ENCODE results near the gene RBM33. TPM values are rescaled to one million over a fixed set of nuclear protein-coding genes. Genes with fewer than 3 reads are reported as not detected.

RBM33 gene
- total RNA-seq, 2 experiments from 2014 or later: 73.7 to 84.8 TPM

DNA sequence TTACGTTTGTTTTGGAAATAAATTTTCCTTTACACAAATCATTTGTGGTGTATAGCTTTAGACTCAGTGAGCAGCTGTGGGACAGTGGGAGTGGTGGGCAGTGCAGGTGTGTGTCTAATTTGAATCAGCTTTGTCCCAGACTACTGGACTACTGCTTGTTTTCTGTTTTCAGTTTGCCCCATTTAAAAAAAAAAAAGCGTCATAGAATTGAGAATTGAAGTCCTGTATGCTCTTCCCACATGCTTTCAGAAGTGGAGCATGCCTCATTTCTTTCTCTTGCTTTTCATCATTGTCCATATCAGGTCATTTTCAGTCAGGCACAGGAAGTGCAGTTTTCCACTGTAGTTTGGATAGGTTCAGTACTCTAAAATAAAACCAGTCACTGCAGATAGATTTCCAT lies 101.7 kb downstream of the RBM33 start:
- peaks cover 66% of the 10 kb centered on the region for H3K4me1 Mint-ChIP-seq (ENCODE audit: low read depth)
- CTCF ChIA-PET: interaction anchor here (1.0 to 3.3 kb wide), 3 partner anchors 16 to 147 kb away, joined by 3 to 19 read pairs (median 15); no protein-coding TSS in a partner anchor
- DNase-seq (no peak), ATAC-seq (peak; percentile 52)
- H3K4me3 Mint-ChIP-seq: no peak overlapping the region
- H3K27me3 Mint-ChIP-seq: no peaks in the 10 kb centered on the region
- intact Hi-C loops (cut with micrococcal nuclease): no loop called here
- TF ChIP-seq, protein P1, sequence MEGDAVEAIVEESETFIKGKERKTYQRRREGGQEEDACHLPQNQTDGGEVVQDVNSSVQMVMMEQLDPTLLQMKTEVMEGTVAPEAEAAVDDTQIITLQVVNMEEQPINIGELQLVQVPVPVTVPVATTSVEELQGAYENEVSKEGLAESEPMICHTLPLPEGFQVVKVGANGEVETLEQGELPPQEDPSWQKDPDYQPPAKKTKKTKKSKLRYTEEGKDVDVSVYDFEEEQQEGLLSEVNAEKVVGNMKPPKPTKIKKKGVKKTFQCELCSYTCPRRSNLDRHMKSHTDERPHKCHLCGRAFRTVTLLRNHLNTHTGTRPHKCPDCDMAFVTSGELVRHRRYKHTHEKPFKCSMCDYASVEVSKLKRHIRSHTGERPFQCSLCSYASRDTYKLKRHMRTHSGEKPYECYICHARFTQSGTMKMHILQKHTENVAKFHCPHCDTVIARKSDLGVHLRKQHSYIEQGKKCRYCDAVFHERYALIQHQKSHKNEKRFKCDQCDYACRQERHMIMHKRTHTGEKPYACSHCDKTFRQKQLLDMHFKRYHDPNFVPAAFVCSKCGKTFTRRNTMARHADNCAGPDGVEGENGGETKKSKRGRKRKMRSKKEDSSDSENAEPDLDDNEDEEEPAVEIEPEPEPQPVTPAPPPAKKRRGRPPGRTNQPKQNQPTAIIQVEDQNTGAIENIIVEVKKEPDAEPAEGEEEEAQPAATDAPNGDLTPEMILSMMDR (IDR thresholded peaks at IDR 0.05): no peak
- H3K36me3 Mint-ChIP-seq (ENCODE audit: low read depth): peaks cover 54% of the 10 kb centered on the region
- H3K9me3 Mint-ChIP-seq: no peaks in the 10 kb centered on the region
- POLR2A ChIA-PET: no interaction called here
- H3K27ac Mint-ChIP-seq: peak overlapping the region; percentile 48

DNA sequence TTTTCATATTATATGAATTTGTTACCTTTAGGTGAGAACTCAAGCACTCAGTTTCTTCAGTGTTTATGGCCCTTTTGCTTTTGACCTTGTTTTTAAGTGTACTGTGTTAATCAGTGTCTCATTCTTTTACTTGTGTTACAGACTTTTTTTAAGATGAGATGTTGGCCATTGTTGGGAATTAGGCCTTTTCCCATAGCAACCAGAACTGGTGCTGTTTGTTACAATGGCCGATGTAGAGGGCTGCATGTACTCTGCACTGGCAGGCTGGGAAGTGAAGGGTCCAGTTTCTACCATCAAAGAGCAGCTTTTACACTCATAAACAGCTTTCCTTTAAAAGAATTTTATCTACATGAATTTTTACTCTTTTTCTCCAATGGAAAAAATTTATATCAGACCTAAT lies 102.7 kb downstream of the RBM33 start:
- no peaks in the 10 kb centered on the region for H3K9me3 Mint-ChIP-seq
- no peaks in the 10 kb centered on the region for H3K27me3 Mint-ChIP-seq
- no peak for DNase-seq
- no peak for ATAC-seq
- H3K27ac Mint-ChIP-seq: no peak overlapping the region
- POLR2A ChIA-PET: no interaction called here
- H3K4me3 Mint-ChIP-seq: no peak overlapping the region
- peaks cover 68% of the 10 kb centered on the region for H3K4me1 Mint-ChIP-seq (ENCODE audit: low read depth)
- peaks cover 51% of the 10 kb centered on the region for H3K36me3 Mint-ChIP-seq (ENCODE audit: low read depth)
- CTCF ChIA-PET: interaction anchor here (1.1 to 2.5 kb wide), 2 partner anchors 17 to 21 kb away, joined by 3 to 19 read pairs; no protein-coding TSS in a partner anchor
- intact Hi-C loops (cut with micrococcal nuclease): no loop called here
- TF ChIP-seq, protein P1 (IDR thresholded peaks at IDR 0.05): no peak

DNA sequence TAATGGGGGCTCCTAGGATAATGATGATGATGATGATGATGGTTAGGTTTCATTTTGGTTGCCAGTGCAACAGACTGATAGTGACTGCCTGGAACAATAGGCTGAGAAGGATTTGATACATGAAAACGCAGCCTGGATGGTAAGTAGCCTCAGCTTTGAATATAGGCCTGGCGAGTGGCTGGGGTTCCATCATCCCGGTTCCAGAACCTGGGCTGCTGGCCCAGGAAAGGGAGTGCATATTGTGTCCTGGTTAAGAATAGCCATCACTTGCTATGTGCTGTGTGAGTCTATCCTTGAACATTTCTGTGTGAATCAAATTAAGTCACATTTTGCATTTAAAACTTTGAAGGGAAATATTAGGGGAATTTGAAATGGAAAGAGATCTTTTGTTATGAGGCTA lies 105.1 kb downstream of the RBM33 start:
- ATAC-seq: no peak
- no peaks in the 10 kb centered on the region for H3K9me3 Mint-ChIP-seq
- H3K27me3 Mint-ChIP-seq: no peaks in the 10 kb centered on the region
- DNase-seq: no peak
- H3K36me3 Mint-ChIP-seq (ENCODE audit: low read depth): peaks cover 48% of the 10 kb centered on the region
- H3K27ac Mint-ChIP-seq: no peak overlapping the region
- intact Hi-C loops (cut with micrococcal nuclease): no loop called here
- H3K4me1 Mint-ChIP-seq (ENCODE audit: low read depth): peaks cover 84% of the 10 kb centered on the region
- TF ChIP-seq, protein P1 (IDR thresholded peaks at IDR 0.05): no peak
- POLR2A ChIA-PET: no interaction called here
- CTCF ChIA-PET: interaction anchor here (3.6 kb wide), 1 partner anchor 18 kb away, joined by 12 read pairs; no protein-coding TSS in a partner anchor
- H3K4me3 Mint-ChIP-seq: no peak overlapping the region

DNA sequence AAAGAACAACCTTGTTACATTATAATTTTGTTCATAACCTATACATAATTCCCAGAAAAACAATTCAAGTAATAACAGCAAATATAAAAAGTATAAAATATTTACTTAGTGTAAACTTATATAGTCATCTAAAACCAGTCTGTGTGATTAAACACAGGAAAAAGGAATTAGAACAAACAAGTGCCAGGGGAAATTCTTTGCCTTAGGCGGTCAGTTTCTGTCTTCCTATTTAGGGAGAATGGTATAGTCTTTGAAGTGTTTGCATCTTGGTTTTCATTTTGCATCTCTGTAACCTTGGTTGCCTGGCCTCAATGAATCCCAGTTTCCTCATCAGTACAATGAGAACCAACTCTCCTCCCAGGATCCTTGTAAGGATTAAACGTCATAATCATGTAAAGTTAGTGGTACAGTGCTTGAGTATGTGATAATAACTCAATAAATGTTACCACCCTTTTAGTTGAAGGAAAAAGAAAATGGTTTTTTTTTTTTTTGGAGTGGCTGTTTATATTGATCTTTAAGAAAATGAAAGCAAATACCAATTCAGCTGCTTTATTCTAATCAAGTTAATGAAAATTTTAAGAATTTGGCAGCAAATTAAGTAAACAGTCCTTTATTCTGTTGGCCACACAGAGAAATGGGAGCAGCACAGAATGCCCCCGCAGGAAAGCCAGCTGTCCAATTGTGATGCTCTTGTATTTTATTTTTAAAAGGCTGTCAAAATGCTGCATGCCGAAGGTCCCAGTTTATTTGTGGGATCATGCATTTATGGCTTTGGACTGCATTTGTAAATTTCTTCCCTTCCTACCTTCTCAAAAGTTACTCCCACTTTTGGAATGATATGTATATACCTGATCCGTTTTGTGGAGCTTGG lies 106.0 kb downstream of the RBM33 start:
- Mint-ChIP-seq H3K4me1 (ENCODE audit: low read depth) (peaks cover 85% of the 10 kb centered on the region), H3K27ac (no peak overlapping the region), H3K4me3 (no peak overlapping the region), H3K36me3 (ENCODE audit: low read depth) (peaks cover 42% of the 10 kb centered on the region), H3K9me3 (no peaks in the 10 kb centered on the region), H3K27me3 (no peaks in the 10 kb centered on the region)
- ATAC-seq: no peak
- DNase-seq: no peak
- TF ChIP-seq, protein P1 (IDR thresholded peaks at IDR 0.05): no peak
- ChIA-PET POLR2A (no interaction called here), CTCF (interaction anchor here (0.8 to 3.6 kb wide), 4 partner anchors 12 to 151 kb away, joined by 3 to 12 read pairs (median 5); no protein-coding TSS in a partner anchor)
- intact Hi-C loops (cut with micrococcal nuclease): no loop called here

DNA sequence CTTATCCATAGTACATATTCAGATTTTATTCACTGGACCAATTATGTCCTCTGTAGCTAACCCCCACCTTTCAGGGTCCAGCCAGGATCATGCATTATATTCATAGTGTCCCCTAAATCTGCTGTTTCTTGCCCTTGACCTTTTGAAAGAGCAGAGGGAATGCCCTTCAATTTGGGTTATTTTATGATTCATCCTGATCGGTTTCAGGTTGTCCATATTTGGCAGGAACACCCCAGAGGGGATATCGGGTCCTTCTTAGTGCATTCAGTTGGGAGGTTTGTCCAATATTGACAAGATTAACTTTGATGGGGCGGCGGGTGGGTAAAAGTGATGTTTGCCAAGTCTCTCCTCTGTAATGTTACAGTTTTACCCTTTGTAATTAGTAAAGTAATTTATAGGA lies 106.9 kb downstream of the RBM33 start:
- POLR2A ChIA-PET: no interaction called here
- H3K36me3 Mint-ChIP-seq (ENCODE audit: low read depth): peaks cover 37% of the 10 kb centered on the region
- no peak overlapping the region for H3K4me3 Mint-ChIP-seq
- no peaks in the 10 kb centered on the region for H3K27me3 Mint-ChIP-seq
- ATAC-seq (no peak), DNase-seq (no peak)
- peak overlapping the region; percentile 37 for H3K27ac Mint-ChIP-seq
- no peaks in the 10 kb centered on the region for H3K9me3 Mint-ChIP-seq
- TF ChIP-seq, protein P1 (IDR thresholded peaks at IDR 0.05): no peak
- H3K4me1 Mint-ChIP-seq (ENCODE audit: low read depth): peaks cover 81% of the 10 kb centered on the region
- CTCF ChIA-PET: interaction anchor here (0.8 to 3.6 kb wide), 4 partner anchors 12 to 152 kb away, joined by 3 to 12 read pairs (median 5); no protein-coding TSS in a partner anchor
- intact Hi-C loops (cut with micrococcal nuclease): no loop called here
